ENCODE data around the gene SP3.

Gene SP3

DNA sequence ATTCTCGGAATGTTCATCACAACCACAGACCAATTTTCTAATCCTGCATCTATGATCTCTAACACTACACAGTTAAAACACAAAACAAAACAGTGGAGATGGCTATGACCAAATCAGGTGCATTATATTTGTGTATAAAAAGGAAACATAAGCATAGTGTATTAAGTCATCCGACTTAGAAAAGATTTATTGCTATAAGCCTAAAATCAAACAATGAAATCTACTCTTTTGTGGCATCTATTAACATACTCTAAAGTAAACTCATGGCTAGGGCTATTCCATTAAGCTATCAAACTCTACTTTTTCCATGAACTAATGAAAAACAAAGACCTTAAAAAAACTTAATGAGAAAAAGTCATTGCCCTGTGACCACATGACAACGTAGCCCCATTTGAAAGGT, 8.7 kb downstream of the SP3 start:
- no peak for TF ChIP-seq ZFX (IDR thresholded peaks at IDR 0.05; ENCODE audit: borderline replicate concordance)
- TF ChIP-seq, protein P1, sequence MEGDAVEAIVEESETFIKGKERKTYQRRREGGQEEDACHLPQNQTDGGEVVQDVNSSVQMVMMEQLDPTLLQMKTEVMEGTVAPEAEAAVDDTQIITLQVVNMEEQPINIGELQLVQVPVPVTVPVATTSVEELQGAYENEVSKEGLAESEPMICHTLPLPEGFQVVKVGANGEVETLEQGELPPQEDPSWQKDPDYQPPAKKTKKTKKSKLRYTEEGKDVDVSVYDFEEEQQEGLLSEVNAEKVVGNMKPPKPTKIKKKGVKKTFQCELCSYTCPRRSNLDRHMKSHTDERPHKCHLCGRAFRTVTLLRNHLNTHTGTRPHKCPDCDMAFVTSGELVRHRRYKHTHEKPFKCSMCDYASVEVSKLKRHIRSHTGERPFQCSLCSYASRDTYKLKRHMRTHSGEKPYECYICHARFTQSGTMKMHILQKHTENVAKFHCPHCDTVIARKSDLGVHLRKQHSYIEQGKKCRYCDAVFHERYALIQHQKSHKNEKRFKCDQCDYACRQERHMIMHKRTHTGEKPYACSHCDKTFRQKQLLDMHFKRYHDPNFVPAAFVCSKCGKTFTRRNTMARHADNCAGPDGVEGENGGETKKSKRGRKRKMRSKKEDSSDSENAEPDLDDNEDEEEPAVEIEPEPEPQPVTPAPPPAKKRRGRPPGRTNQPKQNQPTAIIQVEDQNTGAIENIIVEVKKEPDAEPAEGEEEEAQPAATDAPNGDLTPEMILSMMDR (IDR thresholded peaks at IDR 0.05), result no peak
- no peak overlapping the region for H3K27ac ChIP-seq

DNA sequence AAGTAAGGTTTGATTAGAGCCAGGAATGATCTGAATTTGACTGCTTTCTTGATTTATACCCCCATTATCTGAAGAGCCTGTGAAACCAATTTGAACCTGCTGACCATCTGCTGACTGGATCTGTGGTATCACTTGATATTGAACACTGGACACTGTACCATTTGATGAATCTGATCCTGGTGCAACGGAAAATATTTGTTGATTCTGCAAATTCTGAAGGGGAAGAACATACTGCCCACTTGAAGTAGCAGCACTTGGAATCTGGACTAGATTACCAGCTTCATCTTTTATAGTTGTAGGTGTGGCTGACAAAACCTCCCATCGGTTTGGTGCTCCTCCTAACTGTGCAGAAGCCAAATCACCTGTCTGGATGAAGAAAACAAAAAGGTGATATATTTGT, 9.3 kb downstream of the SP3 start:
- H3K27ac ChIP-seq, result no peak overlapping the region
- TF ChIP-seq, protein P1 (IDR thresholded peaks at IDR 0.05), result no peak
- no peak for TF ChIP-seq ZFX (IDR thresholded peaks at IDR 0.05; ENCODE audit: borderline replicate concordance)

DNA sequence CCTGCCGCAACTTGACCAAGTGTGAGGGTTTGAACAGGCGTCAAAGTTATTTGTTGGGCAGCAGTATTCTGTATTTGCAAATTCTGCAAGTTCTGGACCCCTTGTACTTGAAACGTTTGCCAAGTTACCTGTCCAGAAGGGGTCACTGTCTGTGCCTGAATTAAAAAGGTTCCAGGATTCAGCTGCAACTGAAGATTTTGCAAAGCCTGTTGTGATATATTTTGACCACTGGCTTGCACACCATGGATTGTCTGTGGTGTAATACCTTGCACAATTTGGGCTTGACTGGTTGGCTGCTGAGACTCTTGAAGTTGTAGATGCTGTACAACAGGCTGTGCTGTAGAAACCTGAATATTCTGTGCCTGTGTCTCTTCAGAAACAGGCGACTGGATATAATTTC, 10.2 kb downstream of the SP3 start:
- TF ChIP-seq ZFX (IDR thresholded peaks at IDR 0.05; ENCODE audit: borderline replicate concordance), result no peak
- TF ChIP-seq, protein P1 (IDR thresholded peaks at IDR 0.05), result no peak
- no peak overlapping the region for H3K27ac ChIP-seq

DNA sequence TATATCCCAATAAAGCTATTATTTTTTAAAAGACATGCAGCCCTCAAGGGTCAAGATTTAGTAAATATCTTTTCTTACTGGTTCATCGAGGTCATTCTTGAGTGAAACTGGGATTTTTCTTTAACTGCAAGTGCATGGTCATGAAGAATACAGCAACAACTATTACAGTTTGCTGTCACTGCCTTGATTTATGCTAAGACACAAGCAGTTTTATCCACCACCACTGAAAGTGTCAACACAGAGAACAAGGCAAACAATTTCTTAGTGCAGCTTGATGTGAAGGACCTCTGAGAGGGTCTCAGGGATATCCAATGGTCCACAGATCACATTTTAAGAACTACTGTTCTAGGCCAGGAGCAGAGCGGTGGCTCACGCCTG, 12.1 kb downstream of the SP3 start:
- H3K27ac ChIP-seq, result no peak overlapping the region
- no peak for TF ChIP-seq ZFX (IDR thresholded peaks at IDR 0.05; ENCODE audit: borderline replicate concordance)
- TF ChIP-seq, protein P1 (IDR thresholded peaks at IDR 0.05), result no peak

DNA sequence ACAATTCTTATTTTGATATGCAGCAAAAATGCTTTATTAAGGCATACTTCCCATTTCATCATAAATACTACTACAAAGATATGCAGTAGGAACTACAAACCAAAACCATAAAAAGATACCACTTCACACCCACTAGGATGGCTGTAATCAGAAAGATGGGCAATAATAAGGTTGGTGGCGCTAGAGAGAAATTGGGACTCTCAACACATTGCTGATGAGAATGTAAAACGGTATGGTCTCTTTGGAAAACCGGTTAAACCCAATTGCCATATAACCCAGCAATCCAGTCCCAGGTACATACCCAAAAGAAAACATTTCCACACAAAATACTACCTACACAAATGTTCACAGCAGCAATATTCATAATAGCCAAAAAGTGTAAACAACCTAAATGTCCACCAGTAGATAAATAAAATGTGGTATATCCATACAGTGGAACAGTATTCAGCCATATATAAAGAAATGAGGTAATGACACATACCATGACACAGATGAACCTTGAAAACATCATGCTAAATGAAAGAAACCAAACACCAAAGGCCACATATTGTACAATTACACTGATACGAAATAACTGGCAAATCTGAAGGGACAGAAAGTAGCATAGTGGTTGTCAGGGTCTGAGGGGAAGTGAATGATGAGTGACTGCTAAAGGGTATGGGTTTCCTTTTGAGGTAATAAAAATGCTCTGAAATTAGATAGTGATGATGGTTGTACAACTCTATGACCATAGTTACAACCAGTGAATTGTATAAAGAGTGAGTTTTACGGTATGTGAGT, 12.7 kb downstream of the SP3 start:
- no peak for TF ChIP-seq ZFX (IDR thresholded peaks at IDR 0.05; ENCODE audit: borderline replicate concordance)
- TF ChIP-seq, protein P1 (IDR thresholded peaks at IDR 0.05), result no peak
- H3K27ac ChIP-seq, result no peak overlapping the region

DNA sequence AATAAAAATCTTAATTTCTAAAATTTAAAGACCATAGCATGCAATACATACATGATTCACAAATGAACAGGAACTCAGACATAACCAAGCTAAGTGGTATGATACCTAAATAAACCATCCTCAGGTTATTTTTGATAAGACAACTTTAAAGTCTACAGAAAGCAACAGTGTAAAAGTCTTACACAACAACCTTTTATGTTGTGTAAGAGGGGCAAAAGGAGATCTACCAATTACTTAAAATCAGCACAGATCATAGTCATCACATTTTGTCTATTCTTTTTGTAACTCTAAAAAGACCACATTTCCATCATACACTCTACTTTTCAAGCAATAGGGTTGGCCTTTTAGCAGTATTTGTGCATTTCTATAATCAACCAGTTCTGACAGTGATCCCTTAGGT, 16.3 kb downstream of the SP3 start:
- TF ChIP-seq ZFX (IDR thresholded peaks at IDR 0.05; ENCODE audit: borderline replicate concordance), result no peak
- TF ChIP-seq, protein P1 (IDR thresholded peaks at IDR 0.05), result no peak

DNA sequence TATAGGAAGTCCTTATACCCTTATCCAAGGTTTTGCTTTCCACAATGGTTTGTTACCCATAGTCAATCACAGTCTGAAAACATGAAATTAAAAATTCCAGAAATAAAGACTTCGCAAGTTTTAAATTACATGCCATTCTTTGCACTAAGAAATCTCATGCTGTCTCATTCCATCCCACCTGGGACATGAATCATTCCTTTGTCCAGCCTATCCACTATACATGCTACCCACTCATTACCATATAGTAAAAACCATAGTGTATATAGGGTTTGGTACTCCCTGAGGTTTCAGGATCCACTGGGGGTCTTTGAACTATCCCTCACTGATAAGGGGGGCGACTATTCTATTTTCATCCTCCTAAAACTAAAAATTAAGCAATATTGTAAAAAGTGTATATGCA, 17.0 kb downstream of the SP3 start:
- TF ChIP-seq, protein P1 (IDR thresholded peaks at IDR 0.05), result no peak
- TF ChIP-seq ZFX (IDR thresholded peaks at IDR 0.05; ENCODE audit: borderline replicate concordance), result no peak
- H3K27ac ChIP-seq, result no peak overlapping the region

More for the DNA sequence above, 16.3 kb downstream of the SP3 start:
- no peak overlapping the region for H3K27ac ChIP-seq

All from 22Rv1 (cell line).